K562 (cell line): ENCODE results near the gene HMGN1. TPM values are rescaled to one million over a fixed set of nuclear protein-coding genes. Genes with fewer than 3 reads are reported as not detected.
A peak's percentile ranks its signal among the peaks of the same experiment; 100 is the strongest.

Source experiments
- ARID1B ChIP-seq: fragments of 450-650 bp; IDR thresholded peaks from 2 replicates; pipeline ENCODE4 v1.6.1; 2016; ENCODE audit warnings: antibody characterized with exemption, mild to moderate bottlenecking, inconsistent platforms
- ATF3 ChIP-seq, 2 experiments: fragments of 450-650 bp in 1 of 2; sonication (generic) in 1 of 2; formaldehyde crosslinking in 1 of 2; IDR thresholded peaks in 1 of 2; conservative IDR thresholded peaks in 1 of 2; 2 replicates each; pipeline versions ENCODE4 v1.6.1 to v1.8.1; 2016 to 2023; ENCODE audit warnings: mild to moderate bottlenecking in 2 of 2, moderate library complexity in 2 of 2, inconsistent platforms in 1 of 2, missing genetic modification reagents in 1 of 2
- DIDO1 ChIP-seq: fragments of 450-650 bp; IDR thresholded peaks from 2 replicates; pipeline ENCODE4 v1.6.1; 2016; ENCODE audit warnings: low read depth, missing biosample characterization, missing genetic modification characterization
- ESRRB ChIP-seq: fragments of 250-450 bp; sonication (Bioruptor Pico); IDR thresholded peaks from 2 replicates; pipeline ENCODE4 v1.5.0; 2020; ENCODE audit warnings: mild to moderate bottlenecking, moderate library complexity, borderline replicate concordance
- HMGN3 ChIP-seq: IDR thresholded peaks from 2 replicates; pipeline ENCODE4 v1.6.1; 2011; ENCODE audit warnings: borderline replicate concordance, low read depth, mild to moderate bottlenecking, mixed read lengths, low read length; ENCODE audit not compliant: insufficient read length; ENCODE audit errors: extremely low read depth
- NR1H2 ChIP-seq: sonication (generic); formaldehyde crosslinking; IDR thresholded peaks from 2 replicates; pipeline ENCODE4 v1.4.0; 2020; ENCODE audit warnings: mild to moderate bottlenecking, missing genetic modification reagents
- PML ChIP-seq: IDR thresholded peaks from 2 replicates; pipeline ENCODE4 v1.6.1; 2012; ENCODE audit warnings: low read length, inconsistent platforms
- PTRF ChIP-seq: fragments of 450-650 bp; IDR thresholded peaks from 2 replicates; pipeline ENCODE4 v1.6.1; 2016; ENCODE audit warnings: mild to moderate bottlenecking, missing genetic modification characterization, missing compliant biosample characterization
- TAL1 ChIP-seq: fragments of 450-650 bp; IDR thresholded peaks from 2 replicates; pipeline ENCODE4 v1.6.1; 2016; ENCODE audit warnings: mild to moderate bottlenecking
- TEAD1 ChIP-seq, 2 experiments: fragments of 450-650 bp in 1 of 2; sonication (generic) in 1 of 2; formaldehyde crosslinking; IDR thresholded peaks; 2 replicates each; pipeline versions ENCODE4 v1.4.0 to v1.8.0; 2020 to 2022; ENCODE audit warnings: mild to moderate bottlenecking in 2 of 2, missing genetic modification reagents in 1 of 2
- TEAD2 ChIP-seq: fragments of 450-650 bp; IDR thresholded peaks from 2 replicates; pipeline ENCODE4 v1.6.1; 2016; ENCODE audit warnings: missing genetic modification characterization, control low read depth, missing compliant biosample characterization
- TRIM25 ChIP-seq: fragments of 450-650 bp; IDR thresholded peaks from 2 replicates; pipeline ENCODE4 v1.7.0; 2016; ENCODE audit warnings: borderline replicate concordance
- ZNF263 ChIP-seq: sonication (generic); formaldehyde crosslinking; IDR thresholded peaks from 2 replicates; pipeline ENCODE4 v1.8.0; 2022; ENCODE audit warnings: mild to moderate bottlenecking, missing genetic modification reagents, borderline replicate concordance
- ZNF274 ChIP-seq: IDR thresholded peaks from 2 replicates; pipeline ENCODE4 v1.6.1; 2011; ENCODE audit warnings: low read depth, mild to moderate bottlenecking, low read length, moderate library complexity, borderline replicate concordance
- ZNF280A ChIP-seq: fragments of 450-650 bp; IDR thresholded peaks from 2 replicates; pipeline ENCODE4 v1.6.1; 2018; ENCODE audit warnings: mild to moderate bottlenecking, low read depth; ENCODE audit not compliant: partially characterized antibody
- ZNF311 ChIP-seq: fragments of 250-450 bp; sonication (Bioruptor Pico); IDR thresholded peaks from 2 replicates; pipeline ENCODE4 v1.4.0; 2020; ENCODE audit warnings: mild to moderate bottlenecking, moderate library complexity
- ZNF584 ChIP-seq: fragments of 200-800 bp; sonication (Bioruptor generic); IDR thresholded peaks from 2 replicates; pipeline ENCODE4 v1.6.1; 2016; ENCODE audit warnings: low read depth, mild to moderate bottlenecking, missing genetic modification characterization, missing compliant biosample characterization
- ZNF592 ChIP-seq: fragments of 450-650 bp; IDR thresholded peaks from 2 replicates; pipeline ENCODE4 v1.6.1; 2017; ENCODE audit warnings: antibody characterized with exemption, mild to moderate bottlenecking
- polyA plus RNA-seq, 8 experiments: library from polyadenylated mRNA; depleted of rRNA in 4 of 8; stranded (reverse) in 5 of 8; unstranded in 3 of 8; fragments of >200 nt; fragmentation: Nextera tagmentation in 2 of 8; fragmentation: Illumina TruSeq in 1 of 8; extraction: Ambion mirVana in 2 of 8; extraction: Trizol in 1 of 8; gene quantifications; 2 replicates each; pipeline versions ENCODE4 v1.2.1 to v1.2.3, GENCODE V29; 2011 to 2014; ENCODE audit warnings: inconsistent platforms in 1 of 8, missing spikeins in 1 of 8
- total RNA-seq, 7 experiments: library from RNA; depleted of rRNA in 6 of 7; stranded (reverse); fragments of >200 nt in 6 of 7; fragmentation: Illumina TruSeq in 2 of 7; extraction: Trizol in 2 of 7; gene quantifications; 2 replicates each; pipeline versions ENCODE4 v1.2.1 to v1.2.3, GENCODE V29; 2011 to 2021; ENCODE audit warnings: low replicate concordance in 1 of 7

The HMGN1 gene
- total and polyA plus RNA-seq, 9 of the 15 experiments (the other 6 are each of a cell fraction or from before 2014, with no cell fraction given), result 124 to 626 (median 498) TPM

GRCh38 chr21:39348355-39349210 is at the start of gene HMGN1 (continued):
- TF ChIP-seq ESRRB (CRISPR knock-in tag) (no peak), TAL1 (no peak), DIDO1 (tag) (no peak), TEAD2 (tag) (no peak), ZNF584 (no peak), ZNF274 (no peak), ZNF280A (no peak), TEAD1 (CRISPR knock-in tag; IDR thresholded peaks at IDR 0.05) (no peak), ZNF592 (peak; percentile 74; the same call in 1 of the 2 replicates), ZNF263 (peak; percentile 41; the same call in 1 of the 2 replicates), PML (no peak), PTRF (tag) (no peak), HMGN3 (peak; percentile 65), TRIM25 (no peak), NR1H2 (CRISPR knock-in tag) (no peak), ARID1B (no peak), ZNF311 (no peak), ATF3 (IDR thresholded peaks at IDR 0.05) (peak; percentile 60), ATF3 (CRISPR knock-in tag; conservative IDR thresholded peaks at IDR 0.05) (no peak)
